HEK293 (cell line): Measurements from ENCODE around the gene COG1.
A peak's percentile ranks its signal among the peaks of the same experiment; 100 is the strongest.

Source experiments
- BCL6B ChIP-seq: fragments of 450-650 bp; formaldehyde crosslinking; IDR thresholded peaks from 2 replicates; pipeline ENCODE4 v1.5.1; 2017; ENCODE audit warnings: missing biosample characterization, missing genetic modification characterization
- HOXC10 ChIP-seq: sonication (generic); formaldehyde crosslinking; IDR thresholded peaks from 2 replicates; pipeline ENCODE4 v1.8.1; 2023; ENCODE audit warnings: mild to moderate bottlenecking, missing genetic modification reagents
- PRDM10 ChIP-seq: fragments of 450-650 bp; formaldehyde crosslinking; IDR thresholded peaks from 2 replicates; pipeline ENCODE4 v1.5.1; 2016; ENCODE audit warnings: missing biosample characterization, missing genetic modification characterization
- RBAK ChIP-seq: fragments of 450-650 bp; formaldehyde crosslinking; IDR thresholded peaks from 2 replicates; pipeline ENCODE4 v1.5.1; 2016; ENCODE audit warnings: missing biosample characterization, missing genetic modification characterization
- TCF7L2 ChIP-seq: IDR thresholded peaks from 2 replicates; pipeline ENCODE4 v1.6.1; 2011; ENCODE audit warnings: low read depth, mild to moderate bottlenecking, inconsistent platforms, low read length, moderate library complexity, borderline replicate concordance
- WT1 ChIP-seq: fragments of 450-650 bp; formaldehyde crosslinking; IDR thresholded peaks from 2 replicates; pipeline ENCODE4 v1.5.1; 2016; ENCODE audit warnings: missing biosample characterization, missing genetic modification characterization
- ZEB2 ChIP-seq: fragments of 450-650 bp; formaldehyde crosslinking; IDR thresholded peaks from 2 replicates; pipeline ENCODE4 v1.5.1; 2016; ENCODE audit warnings: missing biosample characterization, missing genetic modification characterization
- ZNF10 ChIP-seq: fragments of 450-650 bp; formaldehyde crosslinking; IDR thresholded peaks from 2 replicates; pipeline ENCODE4 v1.5.1; 2017; ENCODE audit warnings: missing biosample characterization, missing genetic modification characterization
- ZNF175 ChIP-seq: fragments of 450-650 bp; formaldehyde crosslinking; IDR thresholded peaks from 2 replicates; pipeline ENCODE4 v1.5.1; 2016; ENCODE audit warnings: missing biosample characterization, missing genetic modification characterization
- ZNF2 ChIP-seq: fragments of 450-650 bp; formaldehyde crosslinking; IDR thresholded peaks from 2 replicates; pipeline ENCODE4 v1.5.1; 2016; ENCODE audit warnings: missing biosample characterization, missing genetic modification characterization
- ZNF23 ChIP-seq: fragments of 450-650 bp; formaldehyde crosslinking; IDR thresholded peaks from 2 replicates; pipeline ENCODE4 v1.5.1; 2016; ENCODE audit warnings: missing biosample characterization, missing genetic modification characterization, borderline replicate concordance
- ZNF311 ChIP-seq: fragments of 450-650 bp; formaldehyde crosslinking; IDR thresholded peaks from 2 replicates; pipeline ENCODE4 v1.5.1; 2017; ENCODE audit warnings: missing biosample characterization, missing genetic modification characterization, borderline replicate concordance
- ZNF366 ChIP-seq: fragments of 450-650 bp; formaldehyde crosslinking; conservative IDR thresholded peaks from 2 replicates; pipeline ENCODE4 v1.5.1; 2016; ENCODE audit warnings: missing biosample characterization, missing genetic modification characterization
- ZNF416 ChIP-seq: fragments of 450-650 bp; formaldehyde crosslinking; IDR thresholded peaks from 2 replicates; pipeline ENCODE4 v1.5.1; 2016; ENCODE audit warnings: missing biosample characterization, missing genetic modification characterization
- ZNF548 ChIP-seq: fragments of 450-650 bp; formaldehyde crosslinking; IDR thresholded peaks from 2 replicates; pipeline ENCODE4 v1.5.1; 2016; ENCODE audit warnings: missing biosample characterization, missing genetic modification characterization
- ZNF600 ChIP-seq: fragments of 450-650 bp; formaldehyde crosslinking; IDR thresholded peaks from 2 replicates; pipeline ENCODE4 v1.5.1; 2016; ENCODE audit warnings: missing biosample characterization, missing genetic modification characterization
- ZNF629 ChIP-seq: fragments of 450-650 bp; formaldehyde crosslinking; IDR thresholded peaks from 2 replicates; pipeline ENCODE4 v1.5.1; 2017; ENCODE audit warnings: missing biosample characterization, missing genetic modification characterization
- ZNF660 ChIP-seq: fragments of 450-650 bp; IDR thresholded peaks from 2 replicates; pipeline ENCODE4 v1.5.1; 2018; ENCODE audit warnings: missing biosample characterization, mild to moderate bottlenecking, missing genetic modification characterization
- ZNF670 ChIP-seq: fragments of 450-650 bp; formaldehyde crosslinking; IDR thresholded peaks from 2 replicates; pipeline ENCODE4 v1.5.1; 2016; ENCODE audit warnings: missing biosample characterization, missing genetic modification characterization, low read depth
- ZNF747 ChIP-seq: fragments of 450-650 bp; formaldehyde crosslinking; IDR thresholded peaks from 2 replicates; pipeline ENCODE4 v1.5.1; 2016; ENCODE audit warnings: missing biosample characterization, missing genetic modification characterization
- ZNF768 ChIP-seq: fragments of 450-650 bp; formaldehyde crosslinking; IDR thresholded peaks from 2 replicates; pipeline ENCODE4 v1.5.1; 2018; ENCODE audit warnings: missing biosample characterization, mild to moderate bottlenecking, missing genetic modification characterization
- ZNF776 ChIP-seq: fragments of 450-650 bp; formaldehyde crosslinking; IDR thresholded peaks from 2 replicates; pipeline ENCODE4 v1.5.0; 2017; ENCODE audit warnings: missing biosample characterization, missing genetic modification characterization, borderline replicate concordance
- ZNF777 ChIP-seq: fragments of 450-650 bp; formaldehyde crosslinking; IDR thresholded peaks from 2 replicates; pipeline ENCODE4 v1.5.1; 2017; ENCODE audit warnings: missing biosample characterization, missing genetic modification characterization, borderline replicate concordance
- ZNF791 ChIP-seq: fragments of 450-650 bp; formaldehyde crosslinking; IDR thresholded peaks from 2 replicates; pipeline ENCODE4 v1.5.1; 2016; ENCODE audit warnings: missing biosample characterization, missing genetic modification characterization
- ZSCAN18 ChIP-seq: fragments of 450-650 bp; formaldehyde crosslinking; IDR thresholded peaks from 2 replicates; pipeline ENCODE4 v1.5.1; 2016; ENCODE audit warnings: missing biosample characterization, missing genetic modification characterization
- TF ChIP-seq, protein P1 (sequence below): fragments of 450-650 bp; formaldehyde crosslinking; IDR thresholded peaks from 2 replicates; pipeline ENCODE4 v1.5.1; 2016; ENCODE audit warnings: missing biosample characterization, missing genetic modification characterization, low read depth
- TF ChIP-seq, protein P2 (sequence below): fragments of 450-650 bp; formaldehyde crosslinking; IDR thresholded peaks from 2 replicates; pipeline ENCODE4 v1.5.1; 2016; ENCODE audit warnings: missing biosample characterization, missing genetic modification characterization
- TF ChIP-seq, protein P3 (sequence below): fragments of 450-650 bp; formaldehyde crosslinking; IDR thresholded peaks from 2 replicates; pipeline ENCODE4 v1.5.1; 2016; ENCODE audit warnings: missing biosample characterization, missing genetic modification characterization

Gene COG1

DNA sequence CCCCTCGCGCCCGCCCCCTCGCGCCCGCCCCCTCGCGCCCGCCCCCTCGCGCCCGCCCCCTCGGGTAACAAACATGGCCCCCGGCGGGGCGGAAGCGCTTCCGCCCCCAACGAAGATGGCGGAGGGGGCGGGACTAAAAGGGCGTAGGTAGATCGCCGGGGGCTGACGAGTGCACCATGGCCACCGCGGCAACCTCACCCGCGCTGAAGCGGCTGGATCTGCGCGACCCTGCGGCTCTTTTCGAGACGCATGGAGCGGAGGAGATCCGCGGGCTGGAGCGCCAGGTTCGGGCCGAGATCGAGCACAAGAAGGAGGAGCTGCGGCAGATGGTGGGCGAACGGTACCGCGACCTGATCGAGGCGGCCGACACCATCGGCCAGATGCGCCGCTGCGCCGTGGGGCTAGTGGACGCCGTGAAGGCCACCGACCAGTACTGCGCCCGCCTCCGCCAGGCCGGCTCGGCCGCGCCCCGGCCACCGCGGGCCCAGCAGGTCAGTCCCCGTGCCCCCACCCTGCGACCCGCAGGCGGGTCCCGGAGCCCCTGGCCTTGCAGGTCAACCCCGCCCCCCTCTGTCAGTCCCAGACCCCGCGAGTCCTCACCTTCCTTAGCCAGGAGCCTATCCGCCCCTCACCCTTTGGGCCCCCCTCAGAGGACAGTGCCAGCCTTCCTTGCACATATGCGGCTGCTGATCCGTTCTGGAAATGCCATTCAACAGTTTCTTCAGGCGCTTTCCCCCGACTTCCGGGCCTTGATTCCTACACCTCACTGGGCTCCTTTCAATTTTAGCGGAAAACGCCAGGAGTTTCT, at the start of gene COG1 (continued):
- TF ChIP-seq ZNF2 (tag by site-specific recombination) (peak; percentile 27; the same call in 1 of the 2 replicates), ZNF660 (peak; percentile 32; the same call in 1 of the 2 replicates), RBAK (tag by site-specific recombination) (no peak), ZNF776 (tag by site-specific recombination) (no peak), ZNF629 (tag by site-specific recombination) (no peak), PRDM10 (tag by site-specific recombination) (peak; percentile 67), BCL6B (tag by site-specific recombination) (no peak), ZNF416 (tag by site-specific recombination) (no peak), ZNF670 (tag by site-specific recombination) (no peak), ZNF791 (no peak), ZNF777 (tag by site-specific recombination) (no peak), ZNF747 (tag by site-specific recombination) (no peak), ZEB2 (tag by site-specific recombination) (0 out of 2 replicates have a peak, but pooled peaks have one; percentile 35), ZNF23 (tag by site-specific recombination) (no peak), ZNF311 (tag by site-specific recombination) (no peak), ZSCAN18 (no peak), ZNF600 (tag by site-specific recombination) (peak; percentile 16; the same call in 1 of the 2 replicates), ZNF768 (tag by site-specific recombination) (no peak), HOXC10 (no peak), ZNF175 (tag by site-specific recombination) (no peak), WT1 (tag by site-specific recombination) (no peak), ZNF366 (tag by site-specific recombination) (no peak), TCF7L2 (no peak), ZNF10 (no peak), ZNF548 (tag by site-specific recombination) (peak; percentile 28; the same call in 1 of the 2 replicates)
- TF ChIP-seq, protein P1, sequence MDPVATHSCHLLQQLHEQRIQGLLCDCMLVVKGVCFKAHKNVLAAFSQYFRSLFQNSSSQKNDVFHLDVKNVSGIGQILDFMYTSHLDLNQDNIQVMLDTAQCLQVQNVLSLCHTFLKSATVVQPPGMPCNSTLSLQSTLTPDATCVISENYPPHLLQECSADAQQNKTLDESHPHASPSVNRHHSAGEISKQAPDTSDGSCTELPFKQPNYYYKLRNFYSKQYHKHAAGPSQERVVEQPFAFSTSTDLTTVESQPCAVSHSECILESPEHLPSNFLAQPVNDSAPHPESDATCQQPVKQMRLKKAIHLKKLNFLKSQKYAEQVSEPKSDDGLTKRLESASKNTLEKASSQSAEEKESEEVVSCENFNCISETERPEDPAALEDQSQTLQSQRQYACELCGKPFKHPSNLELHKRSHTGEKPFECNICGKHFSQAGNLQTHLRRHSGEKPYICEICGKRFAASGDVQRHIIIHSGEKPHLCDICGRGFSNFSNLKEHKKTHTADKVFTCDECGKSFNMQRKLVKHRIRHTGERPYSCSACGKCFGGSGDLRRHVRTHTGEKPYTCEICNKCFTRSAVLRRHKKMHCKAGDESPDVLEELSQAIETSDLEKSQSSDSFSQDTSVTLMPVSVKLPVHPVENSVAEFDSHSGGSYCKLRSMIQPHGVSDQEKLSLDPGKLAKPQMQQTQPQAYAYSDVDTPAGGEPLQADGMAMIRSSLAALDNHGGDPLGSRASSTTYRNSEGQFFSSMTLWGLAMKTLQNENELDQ (tag by site-specific recombination): no peak
- TF ChIP-seq, protein P2, sequence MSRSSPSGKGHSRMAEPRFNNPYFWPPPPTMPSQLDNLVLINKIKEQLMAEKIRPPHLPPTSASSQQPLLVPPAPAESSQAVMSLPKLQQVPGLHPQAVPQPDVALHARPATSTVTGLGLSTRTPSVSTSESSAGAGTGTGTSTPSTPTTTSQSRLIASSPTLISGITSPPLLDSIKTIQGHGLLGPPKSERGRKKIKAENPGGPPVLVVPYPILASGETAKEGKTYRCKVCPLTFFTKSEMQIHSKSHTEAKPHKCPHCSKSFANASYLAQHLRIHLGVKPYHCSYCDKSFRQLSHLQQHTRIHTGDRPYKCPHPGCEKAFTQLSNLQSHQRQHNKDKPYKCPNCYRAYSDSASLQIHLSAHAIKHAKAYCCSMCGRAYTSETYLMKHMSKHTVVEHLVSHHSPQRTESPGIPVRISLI (tag by site-specific recombination): no peak
- TF ChIP-seq, protein P3, sequence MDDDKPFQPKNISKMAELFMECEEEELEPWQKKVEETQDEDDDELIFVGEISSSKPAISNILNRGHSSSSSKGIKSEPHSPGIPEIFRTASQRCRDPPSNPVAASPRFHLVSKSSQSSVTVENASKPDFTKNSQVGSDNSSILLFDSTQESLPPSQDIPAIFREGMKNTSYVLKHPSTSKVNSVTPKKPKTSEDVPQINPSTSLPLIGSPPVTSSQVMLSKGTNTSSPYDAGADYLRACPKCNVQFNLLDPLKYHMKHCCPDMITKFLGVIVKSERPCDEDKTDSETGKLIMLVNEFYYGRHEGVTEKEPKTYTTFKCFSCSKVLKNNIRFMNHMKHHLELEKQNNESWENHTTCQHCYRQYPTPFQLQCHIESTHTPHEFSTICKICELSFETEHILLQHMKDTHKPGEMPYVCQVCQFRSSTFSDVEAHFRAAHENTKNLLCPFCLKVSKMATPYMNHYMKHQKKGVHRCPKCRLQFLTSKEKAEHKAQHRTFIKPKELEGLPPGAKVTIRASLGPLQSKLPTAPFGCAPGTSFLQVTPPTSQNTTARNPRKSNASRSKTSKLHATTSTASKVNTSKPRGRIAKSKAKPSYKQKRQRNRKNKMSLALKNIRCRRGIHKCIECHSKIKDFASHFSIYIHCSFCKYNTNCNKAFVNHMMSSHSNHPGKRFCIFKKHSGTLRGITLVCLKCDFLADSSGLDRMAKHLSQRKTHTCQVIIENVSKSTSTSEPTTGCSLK (tag by site-specific recombination): no peak
